Loucy (cell line): ENCODE measurements around the gene DBF4B.

Experiments used
- H2AFZ ChIP-seq: fragments of 200-600 bp; sonication (generic); 2 replicates; pipeline ENCODE4 v1.6.0; 2016; ENCODE audit warnings: antibody characterized with exemption, mild to moderate bottlenecking, low read length, moderate library complexity
- H3F3A ChIP-seq: fragments of 200-600 bp; 2 replicates; pipeline ENCODE4 v1.6.0; 2016; ENCODE audit warnings: antibody characterized with exemption, low read depth, mild to moderate bottlenecking
- H3K27me3 ChIP-seq: fragments of 200-600 bp; sonication (generic); 2 replicates; pipeline ENCODE4 v1.6.1; 2014; ENCODE audit warnings: low read length, mild to moderate bottlenecking; ENCODE audit not compliant: insufficient read depth, poor library complexity, severe bottlenecking
- H3K36me3 ChIP-seq: fragments of 200-600 bp; sonication (generic); 2 replicates; pipeline ENCODE4 v1.6.1; 2016; ENCODE audit warnings: low read length; ENCODE audit not compliant: insufficient read depth
- H3K4me1 ChIP-seq: fragments of 200-600 bp; sonication (generic); 2 replicates; pipeline ENCODE4 v1.5.1; 2014; ENCODE audit warnings: low read length, mild to moderate bottlenecking; ENCODE audit not compliant: insufficient read depth, poor library complexity, severe bottlenecking
- H3K4me2 ChIP-seq: fragments of 200-600 bp; sonication (generic); 2 replicates; pipeline ENCODE4 v1.6.0; 2014; ENCODE audit warnings: antibody characterized with exemption, low read length, low read depth, mild to moderate bottlenecking; ENCODE audit not compliant: poor library complexity, severe bottlenecking
- H3K4me3 ChIP-seq: fragments of 200-600 bp; sonication (generic); 2 replicates; pipeline ENCODE4 v1.5.1; 2014; ENCODE audit warnings: low read length, mild to moderate bottlenecking, mixed read lengths; ENCODE audit not compliant: poor library complexity, severe bottlenecking
- H3K79me2 ChIP-seq: fragments of 200-600 bp; sonication (generic); 2 replicates; pipeline ENCODE4 v1.6.1; 2014; ENCODE audit warnings: low read length; ENCODE audit not compliant: insufficient read depth
- H3K9ac ChIP-seq: fragments of 200-600 bp; sonication (generic); 2 replicates; pipeline ENCODE4 v1.6.0; 2014; ENCODE audit warnings: mild to moderate bottlenecking, low read depth, low read length, moderate library complexity; ENCODE audit not compliant: poor library complexity, severe bottlenecking
- H3K9me2 ChIP-seq: fragments of 200-600 bp; sonication (generic); replicated peaks from 2 replicates; pipeline ENCODE4 v1.6.1; 2016; ENCODE audit warnings: low read depth, low read length, mixed read lengths
- H3K9me3 ChIP-seq: fragments of 200-600 bp; sonication (generic); 2 replicates; pipeline ENCODE4 v1.6.1; 2014; ENCODE audit warnings: mild to moderate bottlenecking, antibody characterized with exemption, low read length, low read depth; ENCODE audit not compliant: insufficient read depth
- H4K20me1 ChIP-seq: fragments of 200-600 bp; sonication (generic); 2 replicates; pipeline ENCODE4 v1.6.0; 2014; ENCODE audit warnings: antibody characterized with exemption, low read length, mild to moderate bottlenecking; ENCODE audit not compliant: insufficient read depth, poor library complexity, severe bottlenecking
- EZH2phosphoT487 ChIP-seq: fragments of 200-600 bp; IDR thresholded peaks from 2 replicates; pipeline ENCODE4 v1.6.1; 2018; ENCODE audit warnings: antibody characterized with exemption, mild to moderate bottlenecking, moderate library complexity, borderline replicate concordance
- TF ChIP-seq, protein P1 (sequence below): fragments of 200-600 bp; sonication (generic); conservative IDR thresholded peaks from 2 replicates; pipeline ENCODE4 v1.5.1; 2014; ENCODE audit warnings: mild to moderate bottlenecking, antibody characterized with exemption, low read length

The DBF4B gene

DNA sequence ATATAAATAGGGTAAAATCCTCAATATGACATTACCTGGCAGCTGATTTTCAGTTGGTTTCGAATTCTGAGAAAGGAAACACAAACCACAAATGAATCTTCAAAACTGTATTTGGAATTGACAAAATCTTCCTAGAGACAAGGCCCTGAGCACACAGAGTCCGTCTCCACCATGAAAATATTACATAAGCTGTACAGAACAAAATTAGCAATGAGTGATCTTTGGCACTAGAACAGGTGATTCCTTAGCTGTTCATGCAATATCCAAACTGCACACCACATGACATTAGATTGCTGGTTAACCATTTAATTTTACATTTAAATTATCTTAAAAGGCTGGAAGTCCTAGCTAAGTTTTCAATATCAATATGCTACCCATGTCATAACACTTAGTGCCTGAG is 89.9 kb downstream of the DBF4B start:
- Histone ChIP-seq H4K20me1 (no peaks in the 10 kb centered on the region), H3F3A (no peaks in the 10 kb centered on the region), H3K36me3 (no peaks in the 10 kb centered on the region), H3K79me2 (no peaks in the 10 kb centered on the region), H3K9ac (no peak overlapping the region), H3K9me2 (no peaks in the 10 kb centered on the region), H3K9me3 (no peaks in the 10 kb centered on the region), H2AFZ (no peak overlapping the region), H3K4me3 (no peak overlapping the region), H3K4me1 (peaks cover 8% of the 10 kb centered on the region), H3K27me3 (no peaks in the 10 kb centered on the region), H3K4me2 (no peak overlapping the region)
- TF ChIP-seq, protein P1, sequence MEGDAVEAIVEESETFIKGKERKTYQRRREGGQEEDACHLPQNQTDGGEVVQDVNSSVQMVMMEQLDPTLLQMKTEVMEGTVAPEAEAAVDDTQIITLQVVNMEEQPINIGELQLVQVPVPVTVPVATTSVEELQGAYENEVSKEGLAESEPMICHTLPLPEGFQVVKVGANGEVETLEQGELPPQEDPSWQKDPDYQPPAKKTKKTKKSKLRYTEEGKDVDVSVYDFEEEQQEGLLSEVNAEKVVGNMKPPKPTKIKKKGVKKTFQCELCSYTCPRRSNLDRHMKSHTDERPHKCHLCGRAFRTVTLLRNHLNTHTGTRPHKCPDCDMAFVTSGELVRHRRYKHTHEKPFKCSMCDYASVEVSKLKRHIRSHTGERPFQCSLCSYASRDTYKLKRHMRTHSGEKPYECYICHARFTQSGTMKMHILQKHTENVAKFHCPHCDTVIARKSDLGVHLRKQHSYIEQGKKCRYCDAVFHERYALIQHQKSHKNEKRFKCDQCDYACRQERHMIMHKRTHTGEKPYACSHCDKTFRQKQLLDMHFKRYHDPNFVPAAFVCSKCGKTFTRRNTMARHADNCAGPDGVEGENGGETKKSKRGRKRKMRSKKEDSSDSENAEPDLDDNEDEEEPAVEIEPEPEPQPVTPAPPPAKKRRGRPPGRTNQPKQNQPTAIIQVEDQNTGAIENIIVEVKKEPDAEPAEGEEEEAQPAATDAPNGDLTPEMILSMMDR, result no peak
- TF ChIP-seq EZH2phosphoT487, result no peak
